Activated T-helper 17 cell treated with anti-CD3 and anti-CD28 coated beads, Interleukin-2, amount 50 U/mL, for 72 hours (primary cell): ENCODE results near the gene CDC40. TPM values are rescaled to one million over a fixed set of nuclear protein-coding genes. Genes with fewer than 3 reads are reported as not detected.

Experiments used
- ATAC-seq: fragments of 150-1000 bp; cut with Tn5 transposase; replicated peaks from 2 replicates; pipeline ENCODE4 v1.10.0; 2021; ENCODE audit warnings: mild to moderate bottlenecking, moderate library complexity
- H3K27ac Mint-ChIP-seq: one replicate; pipeline ENCODE4 v1.8.0; 2022; ENCODE audit warnings: mixed read lengths
- H3K27me3 Mint-ChIP-seq: one replicate; pipeline ENCODE4 v1.8.0; 2022; ENCODE audit warnings: mixed read lengths
- H3K36me3 Mint-ChIP-seq: one replicate; pipeline ENCODE4 v1.8.0; 2022; ENCODE audit warnings: low read depth, mild to moderate bottlenecking, mixed read lengths
- H3K4me1 Mint-ChIP-seq: one replicate; pipeline ENCODE4 v1.8.0; 2022; ENCODE audit warnings: mixed read lengths
- H3K4me3 Mint-ChIP-seq: one replicate; pipeline ENCODE4 v1.8.0; 2022; ENCODE audit warnings: mild to moderate bottlenecking, mixed read lengths
- H3K9me3 Mint-ChIP-seq: one replicate; pipeline ENCODE4 v1.8.0; 2022; ENCODE audit warnings: mixed read lengths
- total RNA-seq, 2 donors: library from RNA; stranded (reverse); gene quantifications; one replicate each; pipeline ENCODE4 v1.2.3, GENCODE V29; 2022

Gene CDC40
- 10 to 100 TPM; 27.1 to 30.4 TPM for total RNA-seq

DNA sequence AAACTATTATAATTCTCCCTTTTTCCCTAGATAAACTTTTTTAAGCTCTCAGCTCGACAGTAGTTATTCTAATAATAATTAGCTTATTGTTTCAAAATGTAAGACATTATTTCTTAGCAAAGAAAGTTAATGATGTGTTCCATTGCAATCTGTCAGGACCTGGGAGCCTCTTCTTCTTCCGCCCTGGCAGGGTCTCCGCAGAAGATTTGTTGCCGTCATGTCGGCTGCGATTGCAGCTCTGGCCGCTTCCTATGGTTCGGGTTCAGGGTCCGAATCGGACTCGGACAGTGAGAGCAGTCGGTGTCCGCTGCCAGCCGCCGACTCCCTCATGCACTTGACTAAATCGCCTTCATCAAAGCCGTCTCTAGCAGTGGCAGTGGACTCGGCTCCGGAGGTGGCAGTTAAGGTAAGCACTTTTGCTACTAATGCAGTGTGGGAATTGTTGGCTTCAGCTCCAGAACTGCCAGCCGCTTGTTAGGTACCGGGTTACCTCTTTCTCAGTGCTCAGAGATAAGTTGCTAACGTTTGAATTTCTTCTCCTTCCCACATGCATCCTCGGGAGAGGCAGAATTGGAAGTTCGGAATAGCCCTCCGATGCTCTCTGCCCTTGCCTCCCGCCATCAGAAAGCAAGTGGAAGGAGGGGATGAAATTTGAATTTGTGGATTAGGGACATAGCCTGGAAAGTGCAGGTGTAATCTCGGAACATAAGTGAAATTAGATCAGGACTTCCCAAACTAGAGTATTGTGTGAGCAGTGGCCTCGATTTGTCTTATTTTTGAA, at the start of gene CDC40:
Gene CDC40 (plus strand): TSS at position 200 of the 781 bp plus-strand sequence. CDS start 18 bp downstream, at position 218.
- peaks cover 5% of the 10 kb centered on the region for H3K4me1 Mint-ChIP-seq
- H3K4me3 Mint-ChIP-seq = no peak within 1 kb of the TSS
- no peak within 1 kb of the TSS for H3K27ac Mint-ChIP-seq
- no peaks in the 10 kb centered on the region for H3K27me3 Mint-ChIP-seq
- H3K9me3 Mint-ChIP-seq = no peaks in the 10 kb centered on the region
- H3K36me3 Mint-ChIP-seq = peaks cover 2% of the 10 kb centered on the region
- ATAC-seq = peak; percentile 48

DNA sequence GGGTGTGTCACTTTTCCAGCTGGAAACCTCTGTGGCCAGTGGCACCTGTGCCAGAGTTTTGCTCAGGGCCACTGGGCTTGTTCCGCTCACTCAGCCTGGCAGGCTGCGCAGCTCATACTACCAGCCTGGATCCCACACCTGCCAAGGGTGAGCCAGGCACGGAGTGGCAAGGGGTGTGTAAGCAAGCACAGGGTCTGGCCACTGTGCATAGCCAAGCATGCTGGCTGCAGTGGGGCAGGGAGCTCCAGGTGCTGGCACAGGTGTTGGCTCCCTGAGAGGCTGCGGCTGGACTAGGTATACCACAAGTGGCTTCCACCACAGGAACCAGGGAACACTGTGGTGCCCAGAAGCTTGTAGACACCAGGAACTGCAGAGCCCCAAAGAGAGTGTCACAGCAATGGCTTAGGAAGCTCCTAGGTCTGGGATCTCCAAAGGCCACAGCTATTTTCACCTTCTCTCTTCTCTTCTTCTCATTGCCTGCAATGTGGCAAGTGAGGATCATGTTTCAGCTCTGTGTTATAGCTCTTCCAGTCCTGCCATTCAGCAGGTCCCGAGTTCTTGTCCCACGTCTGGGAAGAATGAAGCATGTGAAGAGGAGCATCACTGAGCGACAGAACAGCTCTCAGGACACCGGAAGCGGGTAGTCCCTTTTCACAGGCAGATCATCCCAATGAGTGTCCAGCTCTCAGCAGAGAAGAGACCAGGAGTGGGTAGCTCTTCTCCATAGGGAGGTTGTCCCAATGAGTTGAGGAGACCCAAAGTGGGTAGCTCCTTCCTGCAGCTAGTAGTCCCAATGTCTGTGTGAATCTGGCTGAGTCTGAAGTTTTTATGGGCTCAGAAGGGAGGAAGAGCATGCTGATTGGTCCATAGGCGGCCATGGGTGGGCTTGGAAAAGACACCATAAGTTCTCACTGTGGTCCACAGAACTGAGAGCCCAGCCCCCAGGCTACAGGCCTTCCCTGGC, 42.0 kb upstream of the CDC40 start:
- Mint-ChIP-seq H3K27ac (no peak overlapping the region), H3K4me1 (no peaks in the 10 kb centered on the region), H3K36me3 (no peaks in the 10 kb centered on the region), H3K27me3 (peaks cover 10% of the 10 kb centered on the region), H3K4me3 (no peak overlapping the region), H3K9me3 (peaks cover 3% of the 10 kb centered on the region)
- no peak for ATAC-seq

DNA sequence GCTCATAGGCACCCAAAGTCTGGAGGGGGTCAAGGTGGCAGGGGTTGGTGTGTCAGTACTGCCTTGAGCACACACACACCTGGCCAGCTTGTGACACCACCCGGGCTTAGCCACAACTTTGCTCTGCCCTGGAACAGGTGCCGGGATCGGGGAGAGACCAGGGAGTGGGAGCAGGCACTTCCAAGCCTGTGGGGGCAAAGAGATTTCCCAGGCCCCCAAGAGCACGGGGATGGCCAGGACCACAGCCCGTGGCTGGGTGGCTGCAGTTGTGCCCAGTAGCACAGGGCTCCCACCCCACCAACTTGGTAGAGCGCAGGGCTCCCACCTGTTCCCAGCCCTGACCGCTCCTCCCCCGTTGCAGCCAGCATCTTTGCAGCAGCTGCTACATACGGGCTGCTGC, 41.2 kb upstream of the CDC40 start:
- no peak overlapping the region for H3K27ac Mint-ChIP-seq
- no peak for ATAC-seq
- no peaks in the 10 kb centered on the region for H3K36me3 Mint-ChIP-seq
- peaks cover 3% of the 10 kb centered on the region for H3K9me3 Mint-ChIP-seq
- no peak overlapping the region for H3K4me3 Mint-ChIP-seq
- H3K4me1 Mint-ChIP-seq = no peaks in the 10 kb centered on the region
- peaks cover 10% of the 10 kb centered on the region for H3K27me3 Mint-ChIP-seq

DNA sequence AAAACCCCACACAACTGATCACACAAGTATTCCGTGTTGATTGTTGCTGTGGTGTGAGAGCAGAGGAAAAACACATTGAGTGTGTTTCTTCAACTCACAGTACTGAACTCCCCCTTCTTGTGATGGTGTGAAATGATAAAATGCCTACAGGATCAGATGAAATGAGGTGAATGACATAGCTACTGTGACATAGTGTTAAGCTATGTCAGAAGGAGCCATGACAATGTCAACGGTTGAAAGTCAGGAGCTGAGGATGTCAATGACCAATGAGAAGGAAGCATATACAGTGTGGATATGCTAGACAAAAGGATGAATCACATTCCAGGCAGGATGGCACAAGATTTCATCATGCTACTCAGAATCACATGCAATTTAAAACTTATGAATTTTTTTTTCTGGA, 39.6 kb upstream of the CDC40 start:
- no peak for ATAC-seq
- Mint-ChIP-seq H3K4me3 (no peak overlapping the region), H3K4me1 (no peaks in the 10 kb centered on the region), H3K27ac (no peak overlapping the region), H3K9me3 (no peaks in the 10 kb centered on the region), H3K36me3 (peaks cover 3% of the 10 kb centered on the region), H3K27me3 (peaks cover 10% of the 10 kb centered on the region)

DNA sequence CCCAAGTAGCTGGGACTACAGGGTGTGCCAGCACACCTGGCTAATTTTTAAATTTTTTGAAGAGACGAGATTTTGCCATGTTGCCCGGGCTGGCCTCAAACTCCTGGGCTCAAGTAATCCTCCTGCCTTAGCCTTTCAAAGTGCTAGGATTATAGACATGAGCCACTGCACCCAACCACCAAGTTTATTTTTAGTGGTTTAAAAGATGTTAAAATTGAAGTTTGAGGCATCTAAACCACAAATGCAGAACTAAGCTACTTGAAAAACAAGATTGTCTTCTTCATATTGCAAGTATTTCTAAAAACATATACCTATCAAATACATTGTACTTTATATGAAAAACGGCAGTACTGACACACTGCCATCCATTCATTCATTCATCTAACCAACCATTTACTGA, 32.4 kb upstream of the CDC40 start:
- Mint-ChIP-seq H3K36me3 (peaks cover 4% of the 10 kb centered on the region), H3K27ac (no peak overlapping the region), H3K27me3 (peaks cover 5% of the 10 kb centered on the region), H3K4me1 (no peaks in the 10 kb centered on the region), H3K4me3 (no peak overlapping the region), H3K9me3 (no peaks in the 10 kb centered on the region)
- ATAC-seq = no peak

DNA sequence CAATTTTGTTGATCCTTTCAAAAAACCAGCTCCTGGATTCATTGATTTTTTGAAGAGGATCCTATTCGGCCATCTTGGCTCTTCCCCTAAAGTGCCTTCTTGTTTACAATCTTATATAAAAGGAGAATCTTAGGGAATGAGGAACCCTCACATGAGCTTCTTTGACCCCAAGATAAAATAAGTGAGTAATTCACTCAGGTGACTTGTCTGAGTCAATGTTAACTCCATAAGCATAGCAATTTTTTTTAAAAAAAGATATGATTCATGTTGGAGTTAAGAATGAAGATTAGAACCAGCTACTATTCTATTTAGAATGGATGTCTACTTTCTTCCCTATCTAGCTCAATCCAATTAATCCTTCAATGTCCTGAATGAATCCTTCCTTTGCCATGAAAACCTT, 21.7 kb upstream of the CDC40 start:
- Mint-ChIP-seq H3K9me3 (no peaks in the 10 kb centered on the region), H3K27ac (no peak overlapping the region), H3K4me3 (no peak overlapping the region), H3K27me3 (peaks cover 13% of the 10 kb centered on the region), H3K36me3 (no peaks in the 10 kb centered on the region), H3K4me1 (no peaks in the 10 kb centered on the region)
- ATAC-seq = no peak

DNA sequence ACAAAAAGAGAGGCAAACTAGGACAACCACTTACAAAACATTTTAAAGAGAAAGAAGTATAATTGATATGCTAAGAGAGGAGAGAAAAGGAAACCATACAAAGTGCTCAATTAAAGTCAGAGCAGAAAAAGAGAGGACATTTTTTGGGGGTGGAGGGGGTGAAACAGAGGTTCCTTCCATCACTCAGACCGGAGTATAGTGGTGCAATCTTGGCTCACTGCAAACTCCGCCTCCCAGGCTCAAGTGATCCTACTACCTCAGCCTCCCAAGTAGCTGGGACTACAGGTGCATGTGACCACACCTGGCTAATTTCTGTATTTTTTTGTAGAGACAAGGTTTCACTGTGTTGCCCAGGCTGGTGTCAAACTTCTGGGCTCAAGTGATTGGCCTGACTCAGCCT, 10.1 kb upstream of the CDC40 start:
- ATAC-seq = no peak
- Mint-ChIP-seq H3K36me3 (no peaks in the 10 kb centered on the region), H3K27ac (no peak overlapping the region), H3K9me3 (no peaks in the 10 kb centered on the region), H3K4me1 (no peaks in the 10 kb centered on the region), H3K27me3 (peaks cover 16% of the 10 kb centered on the region), H3K4me3 (no peak overlapping the region)

DNA sequence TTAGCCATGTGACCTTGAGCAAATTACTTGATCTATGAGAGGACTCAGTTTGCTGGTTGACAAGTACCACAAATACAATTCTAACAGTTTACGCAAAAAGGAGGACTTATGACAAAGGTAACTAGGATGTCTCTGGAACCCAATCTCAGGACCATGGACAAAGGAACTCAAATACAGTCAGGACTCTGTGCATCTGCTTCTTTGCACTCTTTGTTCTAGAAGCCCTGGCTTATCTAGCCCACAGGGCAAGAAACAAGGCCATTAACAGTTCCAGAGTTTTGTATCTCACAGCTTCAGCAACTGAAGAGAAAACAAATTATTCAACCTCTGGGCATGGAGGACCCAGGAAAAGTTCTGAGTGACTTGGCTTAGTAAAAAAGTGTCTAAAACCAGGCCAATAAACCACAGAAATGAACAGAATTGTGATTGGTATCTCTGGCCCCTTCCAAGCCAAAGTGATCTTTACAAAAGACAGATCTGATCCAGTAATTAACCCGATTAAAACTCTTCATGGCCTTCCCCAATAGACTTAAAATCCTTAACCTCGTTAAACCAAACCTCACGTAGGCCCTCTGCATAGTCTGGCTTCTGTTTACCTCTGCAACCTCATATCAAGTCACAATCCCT, 6.6 kb upstream of the CDC40 start:
- Mint-ChIP-seq H3K27ac (no peak overlapping the region), H3K27me3 (peaks cover 14% of the 10 kb centered on the region), H3K9me3 (no peaks in the 10 kb centered on the region), H3K4me3 (no peak overlapping the region), H3K4me1 (peaks cover 5% of the 10 kb centered on the region), H3K36me3 (no peaks in the 10 kb centered on the region)
- no peak for ATAC-seq

DNA sequence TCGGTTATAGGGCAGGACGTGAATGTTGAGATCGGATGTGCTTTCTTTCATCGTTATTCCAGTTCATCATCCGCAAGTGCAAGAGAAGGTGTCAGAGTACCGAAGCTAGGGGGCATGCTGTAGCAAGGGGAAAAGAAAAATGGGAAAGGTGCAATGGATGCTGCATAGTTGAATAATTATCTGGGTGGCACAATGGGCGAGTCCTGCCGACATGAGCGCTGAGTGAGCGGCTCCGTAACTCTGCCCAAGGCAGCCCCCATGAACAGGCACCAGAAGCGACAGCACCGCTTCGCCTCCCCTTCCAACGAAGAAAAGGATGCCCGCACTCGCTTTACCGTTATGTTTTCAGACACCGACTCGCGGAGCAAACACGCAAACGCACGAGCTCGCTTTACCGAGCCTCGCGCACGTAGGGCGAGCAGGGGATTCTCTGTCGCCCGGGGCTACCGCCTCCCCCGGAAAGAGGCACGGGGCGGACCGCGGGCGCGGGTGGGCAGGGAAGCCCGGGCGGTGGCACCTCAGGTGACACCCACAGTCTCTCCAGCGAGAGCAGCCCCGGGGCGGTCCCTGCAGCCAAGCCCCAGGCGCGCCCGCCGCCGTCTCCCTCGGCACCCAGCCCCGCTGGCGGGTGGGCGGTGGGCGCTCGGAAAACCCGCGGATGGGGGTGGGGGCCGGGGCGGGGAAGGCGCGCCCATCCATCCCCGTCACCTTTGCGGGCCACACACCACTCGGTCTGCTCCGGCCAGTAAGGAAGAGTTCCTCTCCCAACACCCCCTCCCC, 1.4 kb upstream of the CDC40 start:
- H3K27ac Mint-ChIP-seq = peak overlapping the region; percentile 47

DNA sequence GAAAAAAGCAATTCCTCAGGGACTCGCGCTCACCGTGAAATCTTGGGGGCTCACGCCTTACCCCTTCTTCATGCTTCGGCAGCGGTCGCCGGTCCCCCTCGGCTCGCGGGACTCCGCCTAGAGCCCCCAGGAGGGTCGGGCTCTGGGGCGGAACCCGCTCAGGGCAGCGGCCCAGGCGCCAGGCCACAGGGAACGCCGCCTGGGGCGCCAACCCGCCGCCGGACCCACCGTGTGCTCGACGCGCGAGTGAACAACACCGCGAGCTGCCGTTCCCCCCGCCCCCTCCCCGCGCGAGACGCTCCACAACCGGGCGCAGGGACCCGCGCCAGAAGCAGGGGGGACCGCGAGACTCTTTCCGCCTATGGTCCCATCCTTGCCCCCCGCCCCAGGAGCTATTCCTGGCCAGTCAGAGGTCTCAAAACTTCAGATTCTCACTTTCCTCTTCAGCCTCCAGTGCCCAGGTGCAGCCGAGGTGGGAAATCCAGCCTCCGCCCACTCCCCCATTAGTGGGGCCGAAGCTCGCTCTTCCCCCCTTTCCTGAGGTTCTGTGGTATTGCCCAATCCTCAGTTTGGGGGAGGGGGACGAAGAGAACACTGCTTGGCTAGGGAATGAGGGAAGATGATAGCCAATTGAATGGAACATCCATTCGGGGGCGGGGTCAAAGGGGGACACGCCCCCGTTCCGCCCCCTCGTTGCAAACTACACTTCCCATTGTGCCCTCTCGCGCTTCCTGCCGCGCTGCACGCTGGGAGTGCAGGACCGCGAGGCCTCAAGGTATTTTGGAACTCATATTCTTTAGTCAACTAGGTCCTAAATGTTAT, 610 bp upstream of the CDC40 start, which contains the start of gene WASF1:
Gene WASF1 (minus strand): TSS at position 265 of the 822 bp plus-strand sequence. CDS start 52,069 bp downstream, outside the sequence.
- peak; percentile 90 for ATAC-seq
- Mint-ChIP-seq H3K9me3 (no peaks in the 10 kb centered on the region), H3K4me3 (no peak within 1 kb of the TSS), H3K4me1 (peaks cover 5% of the 10 kb centered on the region), H3K27me3 (peaks cover 5% of the 10 kb centered on the region), H3K36me3 (no peaks in the 10 kb centered on the region), H3K27ac (peak within 1 kb of the TSS; percentile 47)

More for the DNA sequence above, 1.4 kb upstream of the CDC40 start:
- ATAC-seq = peak; percentile 36
- no peak overlapping the region for H3K4me3 Mint-ChIP-seq
- H3K36me3 Mint-ChIP-seq = no peaks in the 10 kb centered on the region
- H3K9me3 Mint-ChIP-seq = no peaks in the 10 kb centered on the region
- H3K27me3 Mint-ChIP-seq = peaks cover 9% of the 10 kb centered on the region
- H3K4me1 Mint-ChIP-seq = peaks cover 5% of the 10 kb centered on the region

DNA sequence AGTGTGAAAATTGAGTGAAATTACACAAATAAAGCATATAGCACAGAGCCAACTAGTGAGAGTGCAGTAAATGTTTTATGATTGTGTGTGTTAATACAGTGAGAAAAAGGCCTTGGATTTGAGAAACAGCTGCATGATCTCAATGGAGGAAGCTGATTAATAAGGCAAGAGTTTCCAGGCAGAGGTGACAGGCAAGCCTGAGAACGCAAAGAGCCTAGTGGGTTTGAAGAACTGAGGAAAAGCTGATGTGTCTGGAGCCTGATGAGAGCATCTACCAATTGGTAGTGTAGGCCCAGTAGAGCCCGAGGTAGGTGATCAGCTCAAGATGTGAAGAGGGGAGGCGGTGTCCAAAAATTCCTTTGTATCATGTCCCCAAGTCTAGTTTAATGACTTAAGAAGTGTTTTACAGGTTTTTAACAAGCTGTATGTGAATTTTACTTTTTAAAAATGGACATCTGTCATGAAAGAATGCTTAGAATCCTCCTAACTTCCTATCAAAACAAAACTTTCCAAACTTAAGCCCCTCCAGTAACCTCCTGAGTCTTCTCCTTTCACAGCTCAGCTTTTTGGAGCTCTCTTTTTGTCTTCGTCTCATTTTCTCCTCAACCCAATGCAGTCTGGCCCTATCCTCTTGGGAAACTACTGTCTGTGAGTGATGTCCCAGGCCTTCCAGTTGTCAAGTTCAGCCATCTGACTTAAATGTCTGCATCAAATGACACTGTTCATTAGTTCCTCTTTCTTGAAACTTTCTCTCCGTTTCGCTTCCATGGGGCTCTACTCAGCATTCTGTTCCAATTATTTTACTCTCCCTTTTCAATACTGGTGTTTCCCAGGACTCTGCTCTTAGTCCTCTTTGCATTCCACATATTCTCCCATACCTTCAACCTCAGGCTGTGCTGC, 1.2 kb downstream of the CDC40 start:
- Mint-ChIP-seq H3K27me3 (no peaks in the 10 kb centered on the region), H3K4me1 (peaks cover 12% of the 10 kb centered on the region), H3K36me3 (peaks cover 10% of the 10 kb centered on the region), H3K27ac (no peak overlapping the region), H3K4me3 (no peak overlapping the region), H3K9me3 (no peaks in the 10 kb centered on the region)
- no peak for ATAC-seq

DNA sequence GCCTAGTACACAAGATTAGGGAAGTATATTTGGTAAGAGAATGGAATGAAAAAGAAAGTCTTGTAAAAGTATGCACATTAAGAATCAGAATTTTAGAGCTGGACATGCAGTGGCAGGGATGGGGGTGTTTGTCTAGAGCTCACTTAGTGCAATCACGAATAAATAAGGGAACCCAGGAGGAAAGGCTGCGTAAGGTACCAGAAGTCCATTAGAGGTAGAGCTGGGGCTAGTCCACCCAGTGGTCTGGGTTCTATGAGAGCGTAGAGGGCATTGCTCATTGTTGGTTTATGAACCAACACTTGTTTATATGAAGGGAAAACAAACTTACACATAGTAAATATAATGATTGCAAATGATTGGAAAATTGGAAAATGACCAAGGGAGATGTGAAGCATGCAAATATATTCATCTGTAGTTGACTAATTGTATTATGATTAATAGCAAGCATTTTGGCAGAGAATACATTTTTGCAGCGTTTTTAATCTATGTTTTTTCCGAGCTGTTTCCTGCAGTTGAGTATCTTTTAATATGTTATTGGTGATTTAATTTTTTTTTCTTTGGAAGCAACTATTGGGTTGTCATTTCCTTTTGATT, 3.2 kb downstream of the CDC40 start:
- Mint-ChIP-seq H3K9me3 (no peaks in the 10 kb centered on the region), H3K4me1 (peaks cover 9% of the 10 kb centered on the region), H3K27ac (no peak overlapping the region), H3K36me3 (peaks cover 10% of the 10 kb centered on the region), H3K4me3 (no peak overlapping the region), H3K27me3 (no peaks in the 10 kb centered on the region)
- no peak for ATAC-seq
